ENCODE data around the gene C6orf132. TPM values are rescaled to one million over a fixed set of nuclear protein-coding genes. Genes with fewer than 3 reads are reported as not detected.

C6orf132 gene
- total RNA-seq, 1 experiment from 2014 or later: 48.4 TPM

DNA sequence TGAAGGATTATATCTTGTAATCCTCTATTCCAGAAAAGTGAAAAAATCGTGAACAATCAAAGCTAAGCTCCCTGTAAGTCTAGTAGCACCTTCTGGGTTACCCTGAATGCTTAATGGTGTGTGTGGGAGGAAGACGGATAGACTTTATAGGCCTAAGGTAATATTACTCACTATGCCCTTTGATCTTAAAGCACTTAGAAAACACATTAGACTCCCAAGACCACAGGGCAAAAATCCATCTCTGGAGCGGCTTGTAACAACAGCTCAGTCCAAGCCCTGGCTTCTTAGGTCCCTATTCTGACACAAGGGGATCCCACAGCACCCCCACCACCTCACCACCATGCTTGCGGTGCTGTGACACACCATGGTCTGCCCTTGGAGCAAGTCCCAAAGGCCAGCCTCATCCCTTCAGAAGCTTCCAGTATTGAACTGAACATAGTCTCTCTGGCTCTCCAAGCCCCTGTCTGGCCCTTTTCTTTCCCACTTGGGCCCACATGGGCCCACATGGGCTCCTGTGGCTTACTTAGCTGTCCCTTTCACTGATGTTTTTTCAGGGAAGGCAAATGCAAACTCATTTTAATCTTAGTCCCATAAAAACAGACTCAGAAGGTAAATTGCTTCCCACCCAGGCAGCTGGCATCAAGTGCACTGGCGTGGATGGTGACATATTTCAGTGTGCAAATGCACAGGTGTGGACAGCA lies 28.3 kb downstream of the C6orf132 start:
- no CpG with 5 or more reads among the region's 5 CpGs for WGBS (ENCODE audit: extremely low coverage, insufficient read length, low lambda C conversion rate)
- H3K27ac ChIP-seq (ENCODE audit: insufficient read length, low read depth, low read length): no peak overlapping the region
- H3K4me3 Mint-ChIP-seq: no peak overlapping the region
- H3K79me1 ChIP-seq (ENCODE audit: insufficient read depth, low read depth, low read length, poor library complexity, severe bottlenecking): peaks cover 11% of the 10 kb centered on the region
- H2AFZ ChIP-seq (ENCODE audit: low read length): no peak overlapping the region
- H3K23me2 ChIP-seq (ENCODE audit: insufficient read length, low read depth, low read length, poor library complexity, severe bottlenecking): no peaks in the 10 kb centered on the region
- no peaks in the 10 kb centered on the region for H3K9me3 ChIP-seq (ENCODE audit: control insufficient read depth, low read depth, low read length)
- H3T11ph ChIP-seq (ENCODE audit: low read length): no peak overlapping the region
- peaks cover 0 to 4% of the 10 kb centered on the region in 2 experiments; a peak in 2 of 4 replicates for H3K4me1 Mint-ChIP-seq
- no peak overlapping the region for H2BK15ac ChIP-seq (ENCODE audit: low read depth, low read length)
- no peak overlapping the region for H2AK5ac ChIP-seq (ENCODE audit: insufficient read length, low read length)
- no peak overlapping the region for H2BK20ac ChIP-seq (ENCODE audit: low read depth, low read length, poor library complexity, severe bottlenecking)
- no peak overlapping the region for H4K91ac ChIP-seq (ENCODE audit: insufficient read length, low read depth, low read length)
- DNase-seq: no peak
- no peak overlapping the region for H3K4me2 ChIP-seq (ENCODE audit: insufficient read depth, insufficient read length, low read length)
- H4K5ac ChIP-seq (ENCODE audit: insufficient read length, low read depth, low read length): no peak overlapping the region
- no peak overlapping the region for H2BK12ac ChIP-seq (ENCODE audit: insufficient read length, low read depth, low read length)
- TF ChIP-seq, protein P1, sequence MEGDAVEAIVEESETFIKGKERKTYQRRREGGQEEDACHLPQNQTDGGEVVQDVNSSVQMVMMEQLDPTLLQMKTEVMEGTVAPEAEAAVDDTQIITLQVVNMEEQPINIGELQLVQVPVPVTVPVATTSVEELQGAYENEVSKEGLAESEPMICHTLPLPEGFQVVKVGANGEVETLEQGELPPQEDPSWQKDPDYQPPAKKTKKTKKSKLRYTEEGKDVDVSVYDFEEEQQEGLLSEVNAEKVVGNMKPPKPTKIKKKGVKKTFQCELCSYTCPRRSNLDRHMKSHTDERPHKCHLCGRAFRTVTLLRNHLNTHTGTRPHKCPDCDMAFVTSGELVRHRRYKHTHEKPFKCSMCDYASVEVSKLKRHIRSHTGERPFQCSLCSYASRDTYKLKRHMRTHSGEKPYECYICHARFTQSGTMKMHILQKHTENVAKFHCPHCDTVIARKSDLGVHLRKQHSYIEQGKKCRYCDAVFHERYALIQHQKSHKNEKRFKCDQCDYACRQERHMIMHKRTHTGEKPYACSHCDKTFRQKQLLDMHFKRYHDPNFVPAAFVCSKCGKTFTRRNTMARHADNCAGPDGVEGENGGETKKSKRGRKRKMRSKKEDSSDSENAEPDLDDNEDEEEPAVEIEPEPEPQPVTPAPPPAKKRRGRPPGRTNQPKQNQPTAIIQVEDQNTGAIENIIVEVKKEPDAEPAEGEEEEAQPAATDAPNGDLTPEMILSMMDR (conservative IDR thresholded peaks at IDR 0.05): no peak
- no peaks in the 10 kb centered on the region for H3K4me1 ChIP-seq (ENCODE audit: insufficient read depth, low read length)
- H3K27ac Mint-ChIP-seq: no peak overlapping the region; a peak in 1 of 7 replicates
- peaks cover 5% of the 10 kb centered on the region for H4K20me1 ChIP-seq (ENCODE audit: control insufficient read depth, insufficient read depth, insufficient read length)
- H3K14ac ChIP-seq (ENCODE audit: insufficient read depth, low read length): no peak overlapping the region; the same call in 1 of the 2 replicates
- no peak overlapping the region for H3K4ac ChIP-seq (ENCODE audit: low read depth, low read length)
- H3K18ac ChIP-seq (ENCODE audit: insufficient read length, low read depth, low read length): no peak overlapping the region
- H4K8ac ChIP-seq (replicated peaks; ENCODE audit: insufficient read length, low read depth, low read length): no peak overlapping the region
- no peaks in the 10 kb centered on the region for H3K27me3 ChIP-seq (ENCODE audit: insufficient read depth, low read length)
- no peak overlapping the region for H3K9ac ChIP-seq (ENCODE audit: extremely low read depth, insufficient read length, low read length)
- H3K36me3 Mint-ChIP-seq (ENCODE audit: insufficient read depth in 1 of 3, low read depth in 3 of 3): peaks cover 17 to 48% (median 44%) of the 10 kb centered on the region in 3 experiments; a peak in 6 of 7 replicates
- H3K79me2 ChIP-seq (ENCODE audit: insufficient read depth, low read length): no peaks in the 10 kb centered on the region
- H3K56ac ChIP-seq (ENCODE audit: insufficient read length, low read depth, low read length): no peak overlapping the region
- no peaks in the 10 kb centered on the region for H3K9me3 Mint-ChIP-seq
- no peaks in the 10 kb centered on the region for H3K27me3 Mint-ChIP-seq (ENCODE audit: low read depth)
- H2BK5ac ChIP-seq (ENCODE audit: insufficient read length, low read length): no peak overlapping the region
- no peak overlapping the region for H2BK120ac ChIP-seq (ENCODE audit: low read depth, low read length, poor library complexity, severe bottlenecking)
- no peak overlapping the region for H3K23ac ChIP-seq (ENCODE audit: insufficient read length, low read depth, low read length)
